Activated effector memory CD4-positive, alpha-beta T cell treated with anti-CD3 and anti-CD28 coated beads, Interleukin-2, amount 50 U/mL, for 16 hours (primary cell): ENCODE results near the gene MOB1A.
"Not testable (repeated sequence)": the region's sequence is repeated elsewhere in the genome, so short reads cannot be mapped to it uniquely, and the experiment has no call there.

ENCODE experiments used
- DNase-seq: peaks from one replicate; pipeline ENCODE4 v3.0.0-alpha.2; 2020

Gene MOB1A

DNA sequence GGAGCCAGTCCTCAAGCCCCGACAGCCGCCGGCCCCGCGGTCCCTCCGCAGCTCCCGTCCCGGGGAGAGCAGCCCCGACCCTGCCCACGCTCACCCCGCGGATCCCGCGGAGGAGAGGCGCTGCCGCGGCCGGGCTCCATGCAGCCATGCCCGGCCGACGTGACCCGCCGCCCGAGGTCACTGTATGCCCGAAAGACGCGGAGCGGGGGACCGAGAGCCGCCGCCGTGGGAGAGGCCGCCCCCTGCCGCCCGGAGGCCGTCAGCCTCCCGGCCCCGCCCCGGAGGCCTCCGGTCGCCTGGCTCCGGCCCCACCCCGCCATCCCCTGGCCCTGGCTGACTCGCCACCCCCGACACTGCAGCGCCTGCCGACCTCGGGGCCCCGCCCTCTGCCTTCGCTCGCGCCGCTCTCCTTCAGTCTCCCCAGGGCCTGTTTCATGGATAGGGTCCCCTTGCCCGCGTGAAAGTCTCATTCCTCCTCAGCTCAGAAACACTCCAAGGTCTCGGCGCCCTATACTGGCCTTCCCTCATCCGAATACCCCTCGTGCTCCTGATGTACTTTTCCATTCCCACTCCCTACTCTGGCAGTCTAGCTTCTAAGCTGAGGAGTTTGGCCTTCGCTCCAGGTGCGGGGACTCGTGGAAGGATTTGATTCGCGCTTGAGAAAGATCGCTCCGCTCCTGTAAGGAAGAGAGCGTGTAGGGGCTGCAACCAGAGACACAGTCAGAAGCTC lies 30.8 kb downstream of the MOB1A start, which contains the start of gene BOLA3:
BOLA3 (minus strand) TSS at position 186 of the 730 bp plus-strand sequence; CDS start at position 148, 38 bp downstream.
- DNase-seq: peak; percentile 94

DNA sequence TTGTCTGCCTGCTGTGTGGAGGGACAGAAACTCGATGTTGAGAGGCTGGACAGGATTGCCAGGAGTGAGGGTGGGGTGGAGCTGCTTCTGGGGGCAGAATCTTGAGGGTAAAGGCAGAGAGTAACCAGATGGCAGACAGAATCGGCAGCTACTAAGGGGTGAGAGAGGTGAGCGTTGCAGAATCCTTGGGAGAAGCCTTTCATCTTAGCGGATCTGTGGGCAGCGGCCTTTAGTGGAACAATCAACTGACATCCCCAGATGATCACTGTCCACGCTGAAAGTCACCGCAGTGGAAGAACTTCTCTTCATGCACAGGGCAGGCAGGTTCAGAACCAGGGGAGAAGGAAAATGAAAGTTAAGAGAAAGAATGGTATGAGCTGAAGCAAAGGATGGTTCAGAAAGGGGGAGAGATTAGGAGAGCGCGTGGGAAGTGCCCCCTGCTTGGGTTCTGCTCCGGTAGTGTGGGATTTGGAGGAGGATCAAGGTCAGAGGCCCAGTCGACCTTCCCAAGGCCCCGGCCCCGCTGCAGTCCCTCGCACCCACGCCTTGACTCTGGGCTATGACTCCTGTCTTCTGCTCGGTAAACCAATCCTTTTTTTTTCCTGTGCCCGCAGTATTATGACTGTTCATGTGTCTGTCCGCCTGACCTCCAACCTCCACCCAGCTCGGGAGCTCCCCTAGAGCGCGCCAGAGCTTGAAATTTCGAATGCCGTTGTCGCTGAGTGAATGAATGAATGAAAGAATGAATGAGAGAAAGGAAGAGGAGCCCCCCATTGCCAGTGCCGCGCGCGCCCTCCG lies 31.6 kb downstream of the MOB1A start:
- DNase-seq: no peak

DNA sequence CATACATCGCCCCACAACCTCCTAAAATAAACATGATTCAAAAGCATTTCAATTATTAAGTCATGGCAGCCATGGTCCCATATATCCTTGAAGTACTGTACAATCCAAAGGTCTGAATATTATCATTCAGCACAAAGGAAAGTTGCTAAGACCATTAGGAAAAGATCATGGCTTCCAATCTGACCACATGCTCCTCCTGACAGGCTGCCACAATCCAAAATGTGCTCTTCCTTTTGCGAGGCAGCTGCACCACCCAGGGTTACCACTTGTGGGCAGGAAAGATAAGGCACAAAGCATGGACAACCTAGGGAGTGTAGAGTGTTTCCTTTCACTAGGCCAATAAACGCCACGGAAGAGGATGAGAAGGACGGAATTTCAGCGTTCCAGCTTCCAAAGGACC lies 36.3 kb downstream of the MOB1A start:
- DNase-seq: no peak

DNA sequence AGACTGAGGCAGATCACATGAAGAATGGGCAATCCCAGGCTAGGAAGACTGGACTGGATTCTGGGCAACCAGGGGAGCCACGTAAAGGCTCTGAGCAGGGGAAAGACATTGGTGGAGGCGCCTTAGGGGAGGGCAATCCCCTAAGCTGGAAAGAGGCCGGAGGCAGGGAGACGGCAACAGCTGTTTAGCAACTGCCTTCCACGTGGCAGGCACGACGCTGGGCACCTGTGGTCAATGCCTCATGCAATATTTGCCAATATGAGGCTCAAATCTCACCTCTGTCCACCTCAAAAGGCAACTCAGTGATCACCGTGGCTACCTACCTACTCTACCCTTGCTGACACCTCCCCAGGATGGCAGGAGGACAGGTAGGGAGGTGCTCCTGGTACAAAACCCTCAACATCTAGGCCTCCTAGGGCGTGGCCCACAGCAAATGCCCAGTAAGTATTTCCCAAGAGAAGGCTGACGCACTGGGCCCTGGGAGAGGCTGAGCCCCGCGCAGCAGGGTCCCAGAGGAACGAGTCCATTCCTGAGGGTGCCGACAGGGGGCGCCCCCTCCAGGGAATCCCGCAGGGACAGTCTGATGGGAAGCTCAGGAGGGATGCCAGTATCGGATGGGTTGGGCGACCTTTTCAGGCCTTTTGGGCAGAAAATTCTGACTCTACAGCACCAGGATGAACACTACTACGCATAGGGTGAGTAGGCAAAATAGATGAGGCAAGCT lies 39.9 kb downstream of the MOB1A start:
- peak; percentile 50 for DNase-seq

DNA sequence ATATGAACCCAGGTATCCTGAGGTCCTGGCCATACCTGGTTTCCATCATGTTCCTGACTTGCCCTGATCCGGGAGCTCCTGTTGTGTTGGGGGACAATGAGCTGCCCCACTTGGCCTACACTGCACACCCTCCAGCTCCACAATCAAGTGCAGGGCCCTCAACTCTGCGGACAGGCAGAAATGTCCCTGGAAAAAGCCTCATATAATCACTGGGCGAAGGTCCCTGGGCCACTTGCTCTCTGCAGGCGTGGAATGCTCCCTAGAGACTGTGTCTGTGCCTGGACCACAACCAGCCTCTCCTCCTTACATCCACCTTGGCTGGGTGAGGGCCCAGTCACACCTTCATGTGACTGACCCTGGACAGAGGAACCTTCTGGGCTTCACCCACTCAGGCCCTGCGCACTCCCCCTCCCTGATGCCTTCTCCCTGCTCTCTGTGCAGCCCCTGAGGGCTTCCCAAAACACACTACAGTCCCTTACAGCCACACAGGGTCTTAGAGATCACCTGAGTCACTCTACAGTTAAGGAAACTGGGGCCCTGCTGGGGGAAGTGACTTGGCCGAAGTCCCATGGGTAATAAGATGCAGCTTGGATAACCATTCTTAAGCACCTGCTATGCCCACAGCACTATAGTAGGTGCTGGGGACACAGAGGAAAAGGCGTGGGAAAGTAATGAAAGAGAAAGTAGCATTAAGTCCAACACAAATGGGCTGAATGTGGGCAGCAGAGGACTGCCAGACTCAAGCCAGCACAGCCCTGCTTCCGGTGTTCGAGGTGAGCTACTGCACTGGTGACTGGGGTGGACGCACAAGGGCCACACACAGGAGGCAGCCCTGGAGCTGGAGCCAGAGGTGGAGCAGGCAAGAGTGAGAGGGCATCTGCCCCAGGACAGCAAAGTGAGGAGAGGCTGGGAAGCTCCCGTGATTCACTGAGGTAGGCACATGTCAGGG lies 40.8 kb downstream of the MOB1A start:
- DNase-seq: peak; percentile 42

DNA sequence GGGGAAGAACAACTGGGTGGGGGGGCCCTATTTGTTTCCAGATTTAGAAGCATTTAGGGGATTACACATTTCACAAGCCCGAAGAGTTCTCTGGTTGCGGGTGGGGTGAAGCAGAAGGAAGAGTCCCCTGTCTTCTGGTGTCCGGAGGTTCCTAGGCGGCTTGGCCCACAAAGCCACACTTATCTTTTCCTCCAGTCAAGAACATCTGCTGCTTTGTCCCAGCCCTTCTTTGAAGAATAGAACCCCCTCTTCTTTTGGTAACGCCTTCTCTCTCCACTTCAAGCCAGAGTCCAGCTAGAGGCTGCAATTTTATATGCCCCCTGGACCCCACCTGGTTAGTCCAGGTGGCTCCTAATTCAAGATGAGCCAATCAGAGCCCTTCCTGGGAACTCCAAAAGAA lies 46.8 kb downstream of the MOB1A start:
- no peak for DNase-seq

DNA sequence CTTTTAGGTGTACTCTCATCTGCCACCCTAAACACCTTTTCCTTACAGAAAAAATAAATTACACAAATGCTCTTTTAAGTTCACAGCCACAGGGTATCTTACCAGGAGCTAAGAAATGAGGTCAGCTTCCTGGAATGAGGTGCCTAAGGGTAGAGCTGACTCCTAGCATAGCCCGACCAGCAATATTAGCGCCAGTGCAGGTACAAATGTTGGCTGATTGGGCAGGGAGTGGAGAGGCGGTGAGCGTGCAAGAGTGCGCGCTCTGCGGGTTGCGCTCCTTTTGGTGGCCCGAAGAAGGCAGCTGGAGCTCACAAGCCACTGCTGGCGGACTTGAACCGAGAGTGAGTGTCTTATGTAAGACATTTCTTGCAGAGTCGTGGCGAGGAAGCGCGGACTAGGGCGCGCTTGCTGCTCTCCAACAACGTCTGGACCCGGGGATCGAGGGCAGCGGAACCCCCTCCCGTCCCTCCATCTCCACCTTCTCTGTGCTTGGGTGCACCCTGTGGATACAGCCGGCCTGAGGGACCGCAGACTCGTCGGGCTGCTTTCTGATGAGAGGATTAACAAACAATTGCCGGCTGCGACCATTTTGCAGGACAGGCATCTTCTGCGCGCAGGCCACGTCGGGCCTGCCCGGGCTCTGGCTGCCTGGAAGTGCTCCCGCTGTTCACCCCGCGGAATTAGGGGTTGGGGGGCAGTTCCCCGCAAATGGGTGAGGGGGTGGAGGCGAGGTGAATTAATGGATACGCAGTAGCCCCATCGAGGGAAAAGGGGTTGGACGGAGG lies 48.3 kb downstream of the MOB1A start:
- DNase-seq: no peak

DNA sequence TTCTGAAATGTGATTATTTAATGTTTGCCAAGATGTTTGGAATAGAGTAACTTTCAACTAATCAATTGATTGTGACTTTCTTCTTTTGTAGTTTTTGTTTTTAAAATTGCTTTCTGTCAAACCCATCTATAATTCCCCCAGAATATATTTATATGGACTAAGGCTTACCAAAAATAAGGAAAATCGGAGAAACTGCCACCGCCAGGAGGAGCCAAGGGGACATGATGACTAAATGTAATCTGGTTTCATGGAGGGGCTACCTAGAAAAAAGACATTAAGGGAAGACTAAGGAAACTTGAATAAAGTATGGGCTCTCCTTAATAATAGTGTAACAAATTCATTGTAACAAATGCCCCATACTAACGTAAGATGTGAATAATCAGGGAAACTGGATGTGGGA lies 50.5 kb downstream of the MOB1A start:
- DNase-seq: no peak

DNA sequence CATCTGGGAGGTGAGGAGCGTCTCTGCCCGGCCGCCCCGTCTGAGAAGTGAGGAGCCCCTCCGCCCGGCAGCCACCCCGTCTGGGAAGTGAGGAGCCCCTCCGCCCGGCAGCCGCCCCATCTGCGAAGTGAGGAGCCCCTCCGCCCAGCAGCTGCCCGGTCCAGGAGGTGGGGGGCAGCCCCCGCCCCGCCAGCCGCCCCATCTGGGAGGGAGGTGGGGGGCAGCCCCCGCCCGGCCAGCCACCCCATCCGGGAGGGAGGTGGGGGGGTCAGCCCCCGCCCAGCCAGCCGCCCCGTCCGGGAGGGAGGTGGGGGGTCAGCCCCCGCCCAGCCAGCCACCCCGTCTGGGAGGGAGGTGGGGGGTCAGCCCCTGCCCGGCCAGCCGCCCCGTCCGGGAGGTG lies 54.7 kb downstream of the MOB1A start:
- not testable (repeated sequence) for DNase-seq

DNA sequence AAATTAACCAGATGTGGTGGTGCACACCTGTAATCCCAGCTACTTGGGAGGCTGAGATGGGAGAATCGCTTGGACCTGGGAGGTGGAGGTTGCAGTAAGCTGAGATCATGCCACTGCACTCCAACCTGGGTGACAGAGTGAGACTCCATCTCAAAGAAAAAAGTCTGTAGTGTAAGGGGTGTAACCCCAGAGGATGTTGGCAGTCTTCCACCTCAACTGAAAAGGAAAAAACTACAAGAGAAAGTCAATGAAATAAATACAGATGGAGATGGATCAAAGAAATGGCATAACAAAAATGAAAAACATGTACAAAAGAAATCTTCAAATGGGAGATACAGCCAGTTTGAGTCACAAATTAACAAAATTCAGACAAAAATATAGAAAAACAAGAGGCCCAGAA lies 56.8 kb downstream of the MOB1A start:
- DNase-seq: not testable (repeated sequence)

DNA sequence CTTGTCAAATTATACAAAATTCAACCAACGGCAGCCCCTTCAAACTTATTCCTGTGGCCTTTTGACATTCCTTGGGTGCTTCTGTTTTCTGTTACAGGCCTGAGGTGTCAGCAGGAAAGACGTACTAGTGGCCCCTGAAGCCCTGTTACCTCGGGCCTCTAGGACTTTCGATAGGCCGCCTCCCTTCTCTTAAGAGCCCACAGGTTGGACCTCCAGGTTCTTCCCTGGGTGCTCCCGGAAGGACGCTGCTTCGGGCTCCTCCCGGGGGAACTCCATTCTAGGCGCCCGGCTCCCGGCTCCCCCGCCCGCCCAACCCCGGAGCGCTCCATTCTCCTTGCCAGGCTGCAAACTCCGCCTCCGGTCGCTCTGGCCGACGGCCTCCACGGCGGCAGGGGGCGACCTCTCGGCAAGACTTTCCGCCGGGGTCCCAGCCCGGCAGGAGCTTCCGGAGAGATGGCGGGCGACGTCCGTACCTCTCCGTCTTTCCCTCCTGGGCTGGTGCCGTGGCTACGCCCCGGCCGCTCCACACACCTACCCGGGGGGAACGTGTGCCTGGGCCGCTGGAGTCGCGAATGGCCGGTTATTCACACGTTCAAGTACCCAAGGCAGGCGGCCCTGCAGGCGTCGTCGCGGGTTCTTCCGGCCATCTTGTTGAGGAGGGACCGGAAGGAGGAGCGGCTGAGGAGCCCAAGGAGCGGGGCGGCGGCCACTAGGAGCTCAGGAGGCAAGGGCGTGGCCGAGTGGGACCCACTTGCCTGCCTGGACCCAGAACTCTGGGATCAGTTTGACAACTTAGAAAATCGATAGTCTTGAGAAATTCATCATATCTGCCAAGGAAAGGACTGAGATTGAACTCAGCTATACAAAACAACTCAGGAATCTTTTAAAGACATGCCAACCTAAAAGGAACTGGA lies 58.5 kb downstream of the MOB1A start:
- DNase-seq: peak; percentile 95

DNA sequence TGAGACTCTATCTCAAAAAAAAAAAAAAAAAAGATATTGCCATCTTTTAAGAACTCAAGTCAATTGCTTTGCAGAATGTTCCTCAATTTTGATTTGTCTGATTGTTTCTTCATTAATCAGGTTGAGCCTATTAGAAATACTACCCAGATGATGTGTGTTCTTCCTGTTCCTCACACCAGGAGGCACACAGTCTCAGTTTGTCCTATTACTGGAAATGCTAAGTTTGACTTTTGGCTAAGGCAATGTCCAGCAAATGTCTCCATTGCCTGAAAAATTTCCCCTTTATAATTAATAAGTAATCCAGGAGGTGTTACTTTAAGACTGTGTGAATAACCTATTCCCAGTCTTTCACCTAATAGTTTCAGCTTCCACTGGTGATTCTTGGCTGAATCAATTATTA lies 59.3 kb downstream of the MOB1A start:
- no peak for DNase-seq

DNA sequence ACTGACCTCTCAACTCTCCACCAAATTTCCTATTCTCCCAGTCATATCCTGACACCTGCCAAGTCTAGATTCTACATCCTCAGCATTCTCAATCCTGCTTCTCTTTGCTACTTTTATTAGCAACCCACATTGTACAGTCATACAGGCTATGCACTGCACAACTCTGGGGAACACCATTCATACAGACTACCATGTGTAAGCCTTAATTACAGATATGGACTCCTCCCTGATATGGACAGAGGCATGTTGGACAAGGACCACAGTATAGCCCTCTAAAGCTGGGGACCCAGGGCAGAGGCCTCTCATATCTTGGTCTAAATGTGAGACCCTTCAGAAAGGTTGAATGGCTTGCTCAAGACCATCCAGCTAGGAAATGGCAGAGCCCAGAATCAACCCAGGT lies 67.3 kb downstream of the MOB1A start:
- no peak for DNase-seq

DNA sequence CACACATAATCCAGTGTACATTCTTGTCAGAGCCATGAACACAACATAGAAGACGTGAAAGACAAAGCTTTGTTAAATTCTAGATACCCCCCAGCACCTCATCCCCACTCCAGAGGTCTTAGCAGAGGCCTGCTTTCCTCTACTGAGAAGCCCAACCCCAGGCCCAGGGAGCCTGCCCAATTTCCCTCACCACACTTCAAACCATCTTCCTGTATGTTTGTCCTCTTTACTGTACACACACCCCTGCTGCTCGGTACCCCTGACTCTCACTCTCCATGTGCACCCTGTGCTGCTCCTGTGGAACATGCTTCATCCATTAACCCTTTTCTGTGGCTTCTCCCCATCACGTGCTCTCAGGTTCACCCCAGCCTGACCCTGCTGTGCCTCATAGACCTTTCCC lies 68.1 kb downstream of the MOB1A start:
- no peak for DNase-seq

DNA sequence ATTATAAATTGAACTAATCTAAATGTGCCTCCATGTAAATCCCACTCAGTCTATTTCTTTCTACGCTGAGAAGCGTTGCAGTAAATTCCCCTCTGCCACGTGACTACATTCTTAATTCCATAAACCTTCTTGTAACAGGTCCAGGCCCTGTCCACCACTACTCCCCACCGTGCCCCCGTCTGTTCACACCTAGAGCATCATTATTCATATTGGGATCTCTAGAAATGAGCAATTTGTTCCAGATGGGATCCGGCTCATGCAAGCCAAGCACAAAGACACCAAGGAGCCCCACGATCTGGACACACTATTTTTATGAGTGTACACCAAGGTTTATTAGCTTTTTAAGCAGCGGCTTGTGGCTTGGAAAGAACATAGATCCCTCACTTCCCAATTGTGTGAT lies 69.1 kb downstream of the MOB1A start:
- no peak for DNase-seq

DNA sequence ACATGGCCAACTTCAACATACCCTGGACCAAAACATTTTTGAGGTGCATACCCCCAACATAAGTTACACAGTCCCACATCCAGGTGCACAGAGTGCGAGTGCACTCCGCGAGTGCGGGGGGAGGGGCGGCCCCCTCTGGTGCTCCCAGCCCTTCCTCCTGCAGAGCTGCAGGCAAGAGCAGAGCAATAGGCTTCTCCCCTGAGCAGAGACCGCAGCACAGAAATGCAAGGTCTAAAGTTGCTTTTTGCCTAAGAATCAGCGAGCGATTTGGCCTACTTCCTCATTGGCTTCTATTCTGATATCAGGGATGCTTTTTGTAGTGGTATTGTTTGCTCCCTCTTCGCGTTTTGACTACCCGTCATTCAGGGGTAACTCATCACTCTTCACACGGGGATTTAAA lies 71.6 kb downstream of the MOB1A start:
- no peak for DNase-seq

DNA sequence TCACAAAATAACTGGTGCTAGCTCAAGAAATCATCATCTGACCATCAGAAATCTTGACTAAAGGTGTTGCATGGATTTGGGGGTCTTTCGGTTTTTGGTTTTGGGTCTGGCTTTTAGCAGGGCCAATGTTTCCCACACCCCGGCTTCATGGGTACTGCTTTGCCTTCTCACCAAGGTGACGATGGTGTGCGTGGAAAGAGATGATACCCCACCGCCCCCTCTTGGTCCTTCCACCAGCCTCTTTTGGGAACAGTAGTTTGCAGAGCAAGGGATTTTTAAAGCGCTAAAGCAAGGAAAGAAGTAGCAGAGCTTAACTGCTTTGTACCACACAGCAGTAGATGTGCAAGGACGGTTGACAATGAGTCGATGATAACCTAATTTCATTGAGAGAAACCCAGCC lies 73.3 kb downstream of the MOB1A start:
- DNase-seq: no peak

DNA sequence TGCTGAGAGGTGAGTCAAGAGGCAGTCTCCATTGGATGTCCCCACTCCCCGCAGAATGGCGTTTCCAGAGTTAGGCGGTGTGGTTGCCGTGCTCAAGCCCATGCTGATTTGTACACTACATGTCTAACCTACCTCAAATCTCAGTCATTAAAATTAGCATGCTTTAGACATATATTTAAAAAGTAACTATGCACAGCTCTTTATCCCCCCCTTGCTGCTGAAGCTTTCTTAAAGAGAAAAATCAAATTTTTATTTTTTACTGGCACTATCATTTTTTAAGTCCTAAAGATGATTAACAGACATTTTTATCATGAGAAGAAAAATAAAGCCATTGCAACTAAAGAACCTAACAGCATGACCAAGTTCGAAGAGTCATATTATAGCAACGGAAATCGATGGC lies 73.8 kb downstream of the MOB1A start:
- no peak for DNase-seq

DNA sequence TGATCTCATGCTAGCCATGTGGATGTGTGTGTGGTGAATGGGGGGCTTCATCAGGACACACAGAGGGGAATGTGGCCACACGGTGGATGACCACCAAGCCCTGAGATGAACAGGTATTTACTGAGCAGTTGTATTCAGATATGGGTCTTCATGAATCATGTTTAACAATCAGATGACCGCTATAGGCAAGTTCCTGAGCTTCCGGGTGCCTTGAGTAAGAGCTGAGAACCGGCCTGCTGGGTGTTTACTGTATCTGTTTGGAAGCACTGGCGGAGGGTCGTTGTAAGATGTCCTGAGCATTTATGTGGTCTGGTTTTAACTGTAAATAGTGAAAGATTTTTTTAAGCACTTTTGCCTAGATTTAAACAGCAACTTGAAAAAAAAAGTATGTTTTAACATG lies 74.9 kb downstream of the MOB1A start:
- DNase-seq: no peak
